Measurements from ENCODE around the gene PDE2A.

The PDE2A gene

DNA sequence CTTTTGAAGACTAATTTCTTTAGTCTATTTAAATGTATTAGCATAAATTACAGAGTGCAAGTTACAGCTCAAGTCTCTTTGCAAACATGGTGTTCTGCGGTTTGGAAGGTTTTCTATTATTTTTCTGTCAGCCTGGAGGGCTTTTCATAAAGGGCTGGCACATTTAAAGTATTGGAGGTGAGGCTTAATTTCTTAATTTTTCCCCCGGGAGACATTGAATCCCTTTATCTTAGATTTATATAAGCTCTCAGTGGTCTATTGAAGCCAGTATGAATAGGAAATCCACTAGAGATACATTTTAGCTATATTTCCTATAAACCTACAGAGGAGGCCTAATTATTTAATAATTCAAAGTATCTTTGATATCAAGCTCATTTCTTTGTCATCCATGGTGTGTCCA is 137.2 kb downstream of the PDE2A start:
- H3K4me3 ChIP-seq (ENCODE audit: low read depth, low read length) = no peak overlapping the region
- no peak for DNase-seq (ENCODE audit: low read depth)

DNA sequence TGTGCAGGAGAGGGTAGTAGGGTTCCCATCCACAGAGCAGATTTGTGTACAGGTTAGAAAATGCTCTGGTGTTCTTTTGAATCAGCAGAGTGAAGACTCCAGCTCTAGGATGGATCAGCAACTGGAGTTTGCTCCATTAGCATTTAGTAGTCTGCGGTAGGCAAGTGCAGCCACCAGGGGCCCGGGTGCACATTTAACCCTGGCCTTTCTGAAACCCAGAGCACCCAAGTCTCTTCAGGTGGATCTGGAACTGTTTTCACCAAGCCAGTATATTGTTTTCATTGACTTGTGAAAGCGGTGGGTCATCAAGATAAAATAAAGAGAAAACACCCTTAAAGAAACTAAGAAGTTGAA is 139.1 kb downstream of the PDE2A start:
- DNase-seq (ENCODE audit: low read depth) = no peak
- H3K4me3 ChIP-seq (ENCODE audit: low read depth, low read length) = no peak overlapping the region

DNA sequence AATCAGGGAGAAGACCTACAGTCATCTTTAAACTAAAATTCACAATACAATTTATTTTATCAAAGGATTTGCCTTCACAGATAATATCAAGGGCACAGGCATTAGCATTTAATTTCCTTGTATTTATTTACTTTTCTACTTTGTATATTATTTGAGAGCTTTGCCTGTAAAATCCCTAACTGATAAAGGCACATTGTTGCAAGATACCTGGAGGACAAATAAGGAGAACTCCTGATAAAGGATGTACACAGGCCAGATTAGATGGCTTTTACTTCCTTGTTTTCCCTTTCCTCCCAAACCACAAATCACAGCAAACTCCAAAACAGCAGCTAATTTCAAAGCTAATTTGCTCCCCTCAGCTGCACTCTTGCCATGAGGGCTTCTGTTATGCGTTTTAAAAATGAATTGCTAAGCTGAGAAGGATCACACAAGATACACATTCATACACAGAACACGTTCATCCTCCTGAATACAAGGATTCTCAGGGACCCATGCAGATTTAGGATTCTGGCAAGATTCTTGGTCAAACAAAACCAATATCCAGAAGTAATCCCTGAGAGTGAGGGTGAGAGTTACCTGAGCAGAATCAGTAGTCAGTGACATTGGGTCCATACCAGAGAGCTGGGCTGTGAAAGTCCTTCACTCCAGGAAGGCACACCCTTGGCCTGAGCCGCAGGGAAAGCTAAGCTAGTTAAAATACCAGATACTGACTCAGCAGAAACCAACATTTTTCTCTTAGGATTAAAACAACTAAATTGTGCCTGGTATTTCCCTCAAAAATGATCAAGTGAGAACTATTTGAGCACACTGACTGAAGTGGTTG is 139.6 kb downstream of the PDE2A start:
- no peak overlapping the region for H3K4me3 ChIP-seq (ENCODE audit: low read depth, low read length)
- DNase-seq (ENCODE audit: low read depth) = no peak

DNA sequence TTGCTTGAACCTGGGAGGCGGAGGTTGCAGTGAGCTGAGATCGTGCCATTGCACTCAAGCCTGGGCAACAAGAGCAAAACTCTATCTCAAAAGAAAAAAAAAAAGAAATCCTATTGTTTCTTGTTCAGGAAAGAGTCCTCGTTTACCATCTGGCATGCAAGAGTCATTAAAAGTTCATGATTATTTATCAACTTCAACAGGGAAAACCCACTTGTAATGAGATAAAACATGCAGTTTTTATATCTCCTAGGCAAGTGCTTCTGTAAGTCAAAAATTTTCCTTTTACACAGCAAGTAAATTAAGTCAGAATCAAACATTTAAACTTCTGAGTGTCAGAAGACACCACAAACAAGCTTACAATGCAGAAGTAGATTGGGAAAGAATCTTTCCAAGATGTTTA is 145.2 kb downstream of the PDE2A start:
- H3K4me3 ChIP-seq (ENCODE audit: low read depth, low read length) = no peak overlapping the region
- DNase-seq (ENCODE audit: low read depth) = no peak

DNA sequence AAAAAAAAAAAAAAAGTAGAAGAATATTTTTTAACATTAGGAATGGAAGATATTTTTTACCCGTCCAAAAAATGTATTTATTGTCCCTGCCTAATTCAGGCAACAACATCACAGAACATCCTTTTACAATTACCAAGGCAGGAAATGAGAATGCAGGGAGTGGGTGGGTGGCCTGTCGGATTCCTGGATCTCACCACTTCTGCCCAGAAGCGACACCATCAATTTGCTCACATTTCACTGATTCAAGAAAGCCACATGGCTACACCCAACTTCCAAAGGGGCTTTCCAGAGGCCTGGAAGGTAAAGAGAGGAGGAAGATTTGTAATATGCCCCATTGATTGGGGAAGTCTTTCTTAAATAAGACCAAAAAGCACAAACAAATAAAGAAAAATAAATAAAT is 146.1 kb downstream of the PDE2A start:
- DNase-seq (ENCODE audit: low read depth) = no peak
- no peak overlapping the region for H3K4me3 ChIP-seq (ENCODE audit: low read depth, low read length)

Measured in skeletal muscle cell (primary cell).